Limb (tissue), 2 donors: ENCODE measurements around the gene NRN1.
"Not testable (repeated sequence)": the region's sequence is repeated elsewhere in the genome, so short reads cannot be mapped to it uniquely, and the experiment has no call there.

Source experiments
- DNase-seq, 2 donors: peaks; one replicate each; pipeline ENCODE4 v3.0.0-alpha.2; 2016; ENCODE audit errors: extremely low spot score in 2 of 2

The NRN1 gene

GRCh38 chr6:5984150-5985089 is 22.3 kb downstream of the NRN1 start:
- no peak for DNase-seq

- no peak for DNase-seq
These were observed 25.3 kb downstream of the NRN1 start for GRCh38 chr6:5981126-5982026.

- peak in 1 of 2 donors; percentile 44 for DNase-seq
These were observed 26.9 kb downstream of the NRN1 start for GRCh38 chr6:5979650-5980420.

- no peak for DNase-seq
These were observed 29.9 kb downstream of the NRN1 start for GRCh38 chr6:5976811-5977210.

GRCh38 chr6:5968817-5969734 is 37.6 kb downstream of the NRN1 start:
- no peak for DNase-seq

GRCh38 chr6:5968036-5968435 is 38.7 kb downstream of the NRN1 start:
- DNase-seq: not testable (repeated sequence)

- DNase-seq: no peak
These were observed 39.1 kb downstream of the NRN1 start for GRCh38 chr6:5967594-5967993.

GRCh38 chr6:5962794-5963193 is 43.9 kb downstream of the NRN1 start:
- no peak for DNase-seq

GRCh38 chr6:5961836-5962235 is 44.9 kb downstream of the NRN1 start:
- DNase-seq: no peak

- no peak for DNase-seq
These were observed 46.3 kb downstream of the NRN1 start for GRCh38 chr6:5960456-5960855.

GRCh38 chr6:5958921-5959320 is 47.8 kb downstream of the NRN1 start:
- no peak for DNase-seq

GRCh38 chr6:5956939-5957338 is 49.8 kb downstream of the NRN1 start:
- DNase-seq: no peak

- DNase-seq: no peak
These were observed 56.4 kb downstream of the NRN1 start for GRCh38 chr6:5950361-5950785.
